HepG2 (cell line): ENCODE data around the gene NATD1. TPM values are rescaled to one million over a fixed set of nuclear protein-coding genes. Genes with fewer than 3 reads are reported as not detected.

Source experiments
- ATM ChIP-seq: fragments of 450-650 bp; IDR thresholded peaks from 2 replicates; pipeline ENCODE4 v1.7.1; 2017; ENCODE audit warnings: mild to moderate bottlenecking, borderline replicate concordance
- DNMT3B ChIP-seq: conservative IDR thresholded peaks from 2 replicates; pipeline ENCODE4 v1.6.1; 2016; ENCODE audit warnings: missing biosample characterization, control low read depth
- ISL2 ChIP-seq: sonication (generic); formaldehyde crosslinking; IDR thresholded peaks from 2 replicates; pipeline ENCODE4 v1.5.0; 2020; ENCODE audit warnings: missing genetic modification reagents
- KDM5A ChIP-seq: fragments of 200-600 bp; sonication (generic); IDR thresholded peaks from 2 replicates; pipeline ENCODE4 v1.7.0; 2018; ENCODE audit warnings: antibody characterized with exemption, mild to moderate bottlenecking, low read length, borderline replicate concordance
- MLX ChIP-seq: IDR thresholded peaks from 2 replicates; pipeline ENCODE4 v1.6.1; 2016
- NAIF1 ChIP-seq: sonication (generic); formaldehyde crosslinking; IDR thresholded peaks from 2 replicates; pipeline ENCODE4 v1.5.0; 2020; ENCODE audit warnings: mild to moderate bottlenecking, missing genetic modification reagents, borderline replicate concordance
- RARA ChIP-seq: IDR thresholded peaks from 2 replicates; pipeline ENCODE4 v1.6.1; 2016; ENCODE audit warnings: missing genetic modification reagents, missing compliant biosample characterization
- RBAK ChIP-seq: sonication (generic); formaldehyde crosslinking; IDR thresholded peaks from 2 replicates; pipeline ENCODE4 v1.5.1; 2020; ENCODE audit warnings: mild to moderate bottlenecking, missing genetic modification reagents
- RBM22 ChIP-seq: fragments of 200-400 bp; formaldehyde crosslinking; optimal IDR thresholded peaks from 2 replicates; pipeline ENCODE3; 2017; ENCODE audit warnings: mild to moderate bottlenecking, low read length, moderate library complexity
- SAFB2 ChIP-seq: sonication (generic); formaldehyde crosslinking; IDR thresholded peaks from 2 replicates; pipeline ENCODE4 v1.5.1; 2020; ENCODE audit warnings: missing genetic modification reagents, low read depth, mild to moderate bottlenecking, borderline replicate concordance
- SP1 ChIP-seq, 2 experiments: fragments of 450-650 bp in 1 of 2; sonication (generic) in 1 of 2; formaldehyde crosslinking in 1 of 2; IDR thresholded peaks; 2 replicates each; pipeline versions ENCODE4 v1.4.0 to v1.6.1; 2016 to 2020; ENCODE audit warnings: missing genetic modification reagents in 1 of 2
- TIGD3 ChIP-seq: sonication (generic); formaldehyde crosslinking; IDR thresholded peaks from 2 replicates; pipeline ENCODE4 v1.5.1; 2020; ENCODE audit warnings: mild to moderate bottlenecking, missing genetic modification reagents, borderline replicate concordance
- ZBTB14 ChIP-seq: sonication (generic); formaldehyde crosslinking; IDR thresholded peaks from 2 replicates; pipeline ENCODE4 v1.4.0; 2020; ENCODE audit warnings: missing genetic modification reagents
- ZBTB46 ChIP-seq: sonication (generic); formaldehyde crosslinking; IDR thresholded peaks from 2 replicates; pipeline ENCODE4 v1.4.0; 2020; ENCODE audit warnings: mild to moderate bottlenecking, missing genetic modification reagents, borderline replicate concordance
- ZBTB7B ChIP-seq: sonication (generic); formaldehyde crosslinking; IDR thresholded peaks from 2 replicates; pipeline ENCODE4 v1.4.0; 2020; ENCODE audit warnings: missing genetic modification reagents
- ZFY ChIP-seq: sonication (generic); formaldehyde crosslinking; IDR thresholded peaks from 2 replicates; pipeline ENCODE4 v1.4.0; 2020; ENCODE audit warnings: missing genetic modification reagents
- ZFYVE20 ChIP-seq: sonication (generic); formaldehyde crosslinking; IDR thresholded peaks from 2 replicates; pipeline ENCODE4 v1.8.0; 2023; ENCODE audit warnings: low read depth, mild to moderate bottlenecking, moderate library complexity, missing genetic modification reagents, borderline replicate concordance
- ZHX1 ChIP-seq: sonication (generic); formaldehyde crosslinking; IDR thresholded peaks from 2 replicates; pipeline ENCODE4 v1.8.1; 2022; ENCODE audit warnings: low read depth, mild to moderate bottlenecking, missing genetic modification reagents
- ZMYM2 ChIP-seq: sonication (generic); formaldehyde crosslinking; IDR thresholded peaks from 2 replicates; pipeline ENCODE4 v1.8.0; 2022; ENCODE audit warnings: mild to moderate bottlenecking, missing genetic modification reagents
- ZNF205 ChIP-seq: IDR thresholded peaks from 2 replicates; pipeline ENCODE4 v1.6.1; 2018; ENCODE audit warnings: missing biosample characterization, missing genetic modification reagents
- ZNF260 ChIP-seq: sonication (generic); formaldehyde crosslinking; IDR thresholded peaks from 2 replicates; pipeline ENCODE4 v1.4.0; 2020; ENCODE audit warnings: missing genetic modification reagents, low read depth, mild to moderate bottlenecking, borderline replicate concordance
- ZNF451 ChIP-seq: sonication (generic); formaldehyde crosslinking; IDR thresholded peaks from 2 replicates; pipeline ENCODE4 v1.5.0; 2020; ENCODE audit warnings: mild to moderate bottlenecking, missing genetic modification reagents
- ZNF546 ChIP-seq: sonication (generic); formaldehyde crosslinking; conservative IDR thresholded peaks from 2 replicates; pipeline ENCODE4 v1.8.1; 2023; ENCODE audit warnings: mild to moderate bottlenecking, missing genetic modification reagents
- ZNF776 ChIP-seq: sonication (generic); formaldehyde crosslinking; IDR thresholded peaks from 2 replicates; pipeline ENCODE4 v1.4.0; 2020; ENCODE audit warnings: mild to moderate bottlenecking, missing genetic modification reagents
- polyA plus RNA-seq, 8 experiments: library from polyadenylated mRNA; depleted of rRNA in 3 of 8; stranded (reverse) in 7 of 8; unstranded in 1 of 8; fragments of >200 nt; fragmentation: Illumina TruSeq in 4 of 8; extraction: Trizol in 4 of 8; gene quantifications; 2 replicates each; pipeline versions ENCODE4 v1.2.1 to v1.2.3, GENCODE V29; 2011 to 2016; ENCODE audit warnings: low read depth in 4 of 8, missing spikeins in 1 of 8, mixed read lengths in 1 of 8; ENCODE audit not compliant: insufficient read depth in 1 of 8
- total RNA-seq, 5 experiments: library from RNA; depleted of rRNA; stranded (reverse); fragments of >200 nt; fragmentation: Illumina TruSeq; extraction: Trizol; gene quantifications; 2 replicates each; pipeline ENCODE4 v1.2.3, GENCODE V29; 2016; ENCODE audit warnings: low read depth in 1 of 5

The NATD1 gene
- total and polyA plus RNA-seq, 2 of the 13 experiments (the other 11 are each of a cell fraction or from before 2014, with no cell fraction given), result 0.31 to 2.3 TPM

- TF ChIP-seq ZBTB46, result no peak
- 0 out of 2 replicates have a peak, but pooled peaks have one; percentile 33 for TF ChIP-seq ZFYVE20 (CRISPR knock-in tag)
- TF ChIP-seq ZNF776 (CRISPR knock-in tag), result no peak
- no peak for TF ChIP-seq ZFY (CRISPR knock-in tag)
- no peak; the same call in 1 of the 2 replicates for TF ChIP-seq KDM5A
- no peak for TF ChIP-seq ZBTB14 (CRISPR knock-in tag)
- no peak for TF ChIP-seq RBM22
- TF ChIP-seq RARA (CRISPR knock-in tag), result no peak
- no peak for TF ChIP-seq MLX
- TF ChIP-seq ATM, result no peak
- TF ChIP-seq DNMT3B, result no peak
- TF ChIP-seq ZNF451, result no peak
- TF ChIP-seq ZNF546 (CRISPR knock-in tag), result no peak
- TF ChIP-seq TIGD3 (CRISPR knock-in tag), result no peak
- no peak for TF ChIP-seq SAFB2 (CRISPR knock-in tag)
- TF ChIP-seq ZNF205 (CRISPR knock-in tag), result no peak
- no peak for TF ChIP-seq ISL2 (CRISPR knock-in tag)
- no peak for TF ChIP-seq RBAK (CRISPR knock-in tag)
- no peak for TF ChIP-seq ZMYM2
- TF ChIP-seq NAIF1, result peak; percentile 65; the same call in 1 of the 2 replicates
- TF ChIP-seq ZNF260 (CRISPR knock-in tag), result no peak
- no peak for TF ChIP-seq SP1 (IDR thresholded peaks at IDR 0.05)
- no peak for TF ChIP-seq SP1 (CRISPR knock-in tag; IDR thresholded peaks at IDR 0.05)
- 0 out of 2 replicates have a peak, but pooled peaks have one; percentile 10 for TF ChIP-seq ZBTB7B (CRISPR knock-in tag)
- peak; percentile 36; the same call in 1 of the 2 replicates for TF ChIP-seq ZHX1 (CRISPR knock-in tag)
Observed at GRCh38 chr17:21213638-21214014, 39.6 kb downstream of the NATD1 start (continued).
